ENCODE results near the gene FIS1.

DNA sequence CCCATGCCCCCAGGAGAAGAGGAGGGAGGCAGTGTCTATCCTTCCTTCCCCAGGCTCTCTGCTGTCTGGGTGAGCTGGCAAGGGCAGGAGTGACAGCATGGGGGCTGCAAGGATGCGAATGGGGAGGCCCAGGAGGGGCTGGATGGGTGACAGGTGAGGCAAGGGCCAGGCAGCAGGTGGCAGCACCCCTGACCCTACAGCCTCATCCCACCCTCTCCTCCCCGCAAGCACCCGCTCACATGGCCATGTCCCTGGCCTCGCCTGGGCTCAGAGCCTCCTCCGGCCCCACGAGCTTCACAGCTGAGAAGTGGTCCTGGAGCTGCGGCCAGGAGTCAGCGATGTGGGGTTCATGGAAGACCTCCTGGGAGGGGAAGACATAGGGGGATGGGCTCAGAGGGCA lies 32.9 kb downstream of the FIS1 start:
- no peak for TF ChIP-seq CTCF (IDR thresholded peaks at IDR 0.05)
- no peak for TF ChIP-seq POLR2A (IDR thresholded peaks at IDR 0.05)
